Stimulated activated CD4-positive, alpha-beta T cell treated with anti-CD3 and anti-CD28 coated beads, Interleukin-1b, Interleukin-23, amount 100 ng/mL, for 48 hours (primary cell): ENCODE measurements around the gene APBB2.

ENCODE experiments used
- DNase-seq: peaks from one replicate; pipeline ENCODE4 v3.0.0-alpha.2; 2020

The APBB2 gene

DNA sequence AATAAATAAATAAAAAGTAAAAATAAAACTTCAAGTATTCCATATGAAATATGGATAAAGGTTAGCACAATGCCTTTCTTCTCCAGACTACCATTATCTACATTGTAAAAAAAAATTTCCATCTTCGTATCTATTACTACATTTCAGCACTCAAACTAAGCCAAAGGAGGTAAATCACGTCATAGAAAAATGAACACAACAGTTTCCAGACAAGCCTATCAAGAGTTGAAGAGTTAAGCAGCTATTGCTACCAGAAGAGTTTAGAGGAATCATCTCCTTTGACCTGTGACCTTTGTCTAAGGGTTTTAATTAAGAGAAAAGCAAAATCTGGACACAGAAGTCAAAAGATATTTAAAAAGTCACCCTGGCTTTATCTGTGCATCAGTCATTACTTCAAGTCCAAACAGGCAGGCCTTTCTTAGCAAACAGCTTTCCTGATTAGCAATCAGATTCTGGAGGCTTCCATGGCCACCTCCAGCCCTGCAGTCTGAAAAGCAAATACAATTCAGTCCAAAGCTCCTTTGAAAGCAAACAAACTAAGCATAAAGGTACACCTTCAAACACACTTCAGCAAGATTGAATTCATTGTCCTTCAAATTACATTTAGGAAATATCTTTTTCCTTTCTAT is 82.2 kb downstream of the APBB2 start:
- no peak for DNase-seq

DNA sequence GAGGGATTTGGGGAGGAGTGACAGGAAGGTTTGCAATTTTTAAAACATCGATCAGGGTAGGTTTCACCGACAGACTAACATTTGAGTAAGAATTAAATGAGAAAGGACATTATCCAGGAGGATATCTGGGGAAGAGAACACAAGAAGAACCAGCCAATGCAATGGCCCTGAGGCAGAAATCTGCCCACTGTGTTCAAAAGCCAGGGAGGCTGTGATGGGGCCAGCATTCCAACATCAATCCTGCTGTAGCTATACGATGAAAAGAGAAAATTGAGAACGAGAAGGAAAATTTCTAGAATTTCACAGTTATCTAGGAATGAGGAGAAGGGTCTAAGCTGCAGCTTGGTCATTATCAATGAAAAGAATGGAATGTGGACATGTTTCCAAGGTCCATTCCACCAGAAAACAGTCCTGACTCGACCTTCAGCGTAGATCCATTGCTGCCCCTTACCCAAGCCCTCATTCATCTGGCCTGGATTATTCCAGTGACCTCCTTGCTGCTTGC is 84.4 kb downstream of the APBB2 start:
- no peak for DNase-seq

DNA sequence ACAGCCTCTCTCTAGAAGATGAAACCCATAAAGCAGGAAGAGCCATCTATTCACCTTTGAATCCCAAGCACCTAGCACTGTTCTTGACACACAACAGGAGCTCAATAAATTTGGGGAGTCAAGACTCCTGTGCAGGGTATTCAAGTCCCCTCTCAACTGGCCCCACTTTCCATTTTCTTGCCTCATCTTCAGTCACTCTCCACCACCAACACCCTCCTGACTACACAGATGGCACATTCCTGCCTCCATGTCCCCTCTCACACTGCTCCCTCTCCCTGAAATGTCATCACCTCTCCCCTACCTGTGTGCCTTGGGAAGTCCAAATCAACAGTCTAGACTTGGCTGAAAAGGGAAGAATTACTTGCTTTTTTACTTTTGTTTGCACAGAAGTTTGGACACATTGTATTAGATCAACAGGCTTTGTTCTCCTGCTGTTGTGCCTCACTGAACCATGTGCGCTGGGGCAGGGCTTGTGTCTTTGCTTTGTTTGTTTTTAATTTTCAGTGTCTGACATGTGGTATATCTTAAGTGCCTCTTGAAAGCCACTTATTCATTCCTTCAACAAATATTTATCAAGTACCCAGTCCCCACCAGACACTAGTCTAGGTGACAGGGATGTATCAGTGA is 85.1 kb downstream of the APBB2 start:
- DNase-seq, result no peak

DNA sequence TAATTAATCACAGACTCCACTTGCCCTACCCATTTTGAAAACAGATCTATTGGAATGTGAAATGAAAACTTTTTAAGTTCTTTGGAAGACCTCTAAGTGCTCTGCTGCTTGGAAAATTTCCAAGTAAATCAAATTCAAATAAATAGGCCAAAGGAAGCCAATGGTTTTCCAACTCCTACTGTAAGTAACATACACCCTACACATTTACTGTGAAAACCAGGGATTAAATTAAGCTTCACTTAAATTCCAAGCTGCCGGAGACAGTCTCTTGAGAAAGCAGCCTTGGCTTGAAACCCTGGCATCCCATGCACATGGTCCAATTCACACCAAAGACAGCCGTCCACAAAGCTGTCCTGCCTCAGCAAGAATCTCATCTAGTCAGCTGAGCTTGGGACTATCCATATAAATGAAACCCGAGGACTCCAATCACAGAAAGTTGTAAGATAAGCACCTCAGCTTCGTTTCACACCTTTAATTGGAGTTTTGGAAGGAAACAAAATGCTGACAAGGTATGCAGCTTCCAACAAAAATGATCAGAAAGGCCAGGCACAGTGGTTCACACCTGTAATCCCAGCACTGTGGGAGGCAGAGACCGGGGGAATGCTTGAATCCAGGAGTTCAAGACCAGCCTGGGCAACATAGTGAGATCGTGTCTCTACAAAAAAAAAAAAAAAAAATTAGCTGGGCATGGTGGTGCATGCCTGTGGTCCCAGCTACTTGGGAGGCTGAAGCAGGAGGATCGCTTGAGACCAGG is 88.6 kb downstream of the APBB2 start:
- DNase-seq, result no peak

DNA sequence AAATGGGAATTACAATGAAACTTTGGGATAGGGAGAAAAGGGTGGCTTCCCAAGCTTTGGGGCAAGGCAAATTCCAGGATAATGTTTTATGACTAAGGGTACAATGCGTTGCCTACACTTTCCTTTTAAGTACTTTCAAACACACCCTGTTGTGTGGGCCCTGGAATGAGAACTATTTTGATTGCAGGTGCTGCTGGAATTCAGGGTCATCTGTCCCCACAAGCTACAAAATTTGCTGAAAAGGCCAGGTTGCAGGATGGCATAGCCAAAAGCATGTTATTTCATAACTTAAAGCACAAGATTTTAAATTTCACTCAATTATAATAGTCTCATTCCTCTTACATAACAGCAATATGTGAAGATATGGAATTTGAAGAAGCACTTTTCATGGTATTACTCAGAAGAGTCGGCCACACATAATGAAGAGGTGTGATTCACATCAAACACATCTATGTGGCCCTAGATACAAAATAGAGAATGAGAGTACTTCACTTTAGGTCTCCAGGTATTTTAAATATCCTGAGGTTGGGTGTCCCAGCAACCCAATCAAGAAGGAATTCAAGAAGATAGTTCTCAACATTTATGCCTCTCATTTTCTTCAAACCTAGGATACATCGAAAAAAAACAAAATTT is 89.3 kb downstream of the APBB2 start:
- no peak for DNase-seq

DNA sequence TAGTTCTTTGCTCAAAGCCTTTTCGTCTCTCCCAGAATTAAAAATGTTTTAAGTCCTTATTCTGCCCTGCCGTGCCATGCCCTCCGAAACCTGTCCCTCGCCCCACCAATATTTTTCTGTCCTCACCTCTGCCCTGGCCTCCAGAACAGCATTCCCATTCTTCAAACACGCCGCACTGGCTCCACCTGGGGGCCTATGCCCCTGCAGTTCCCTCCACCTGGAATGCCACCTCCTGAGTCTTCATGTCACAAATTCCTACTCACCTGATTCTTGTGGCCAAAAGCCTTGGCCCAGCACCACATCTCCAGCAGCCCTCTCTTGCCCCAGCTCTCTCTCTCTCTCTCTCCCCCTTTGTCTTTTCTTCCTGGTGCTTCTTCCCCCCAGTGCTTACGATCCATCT is 91.6 kb downstream of the APBB2 start:
- no peak for DNase-seq

DNA sequence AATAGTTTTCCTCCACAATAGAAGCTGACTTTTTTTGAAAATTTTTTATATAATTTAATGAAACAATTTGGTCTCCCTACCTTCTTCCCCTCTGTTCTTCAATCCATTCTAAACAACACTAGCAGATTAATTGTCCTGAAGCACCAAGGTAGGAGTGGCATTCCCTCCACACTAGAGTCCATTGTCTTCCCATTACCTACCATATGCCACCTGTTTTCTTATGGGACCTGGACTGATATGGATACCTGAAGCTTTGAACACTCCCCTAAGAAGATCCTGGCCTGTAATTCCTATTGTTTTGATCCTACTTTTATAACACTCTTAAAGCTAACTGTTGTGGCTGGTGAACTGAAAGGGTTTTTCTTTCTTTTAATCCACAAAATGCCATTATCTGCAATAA is 92.0 kb downstream of the APBB2 start:
- no peak for DNase-seq

DNA sequence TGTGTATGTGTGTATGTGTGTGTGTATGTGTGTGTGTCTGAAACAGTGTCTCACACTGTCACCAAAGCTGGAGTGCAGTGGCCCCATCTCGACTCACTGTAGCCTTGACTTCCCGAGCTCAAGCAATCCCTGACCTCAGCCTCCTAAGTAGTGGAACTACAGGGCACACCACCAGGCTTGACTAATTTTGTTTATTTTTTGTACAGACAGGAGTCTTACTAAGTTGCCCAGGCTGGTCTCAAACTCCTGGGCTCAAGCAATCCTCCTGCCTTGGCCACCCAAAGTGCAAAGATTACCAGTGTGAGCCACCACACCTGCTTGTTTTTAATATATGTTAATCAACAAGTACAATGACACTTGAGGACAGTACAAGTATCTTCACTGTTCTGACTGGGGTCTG is 92.4 kb downstream of the APBB2 start:
- DNase-seq, result no peak

DNA sequence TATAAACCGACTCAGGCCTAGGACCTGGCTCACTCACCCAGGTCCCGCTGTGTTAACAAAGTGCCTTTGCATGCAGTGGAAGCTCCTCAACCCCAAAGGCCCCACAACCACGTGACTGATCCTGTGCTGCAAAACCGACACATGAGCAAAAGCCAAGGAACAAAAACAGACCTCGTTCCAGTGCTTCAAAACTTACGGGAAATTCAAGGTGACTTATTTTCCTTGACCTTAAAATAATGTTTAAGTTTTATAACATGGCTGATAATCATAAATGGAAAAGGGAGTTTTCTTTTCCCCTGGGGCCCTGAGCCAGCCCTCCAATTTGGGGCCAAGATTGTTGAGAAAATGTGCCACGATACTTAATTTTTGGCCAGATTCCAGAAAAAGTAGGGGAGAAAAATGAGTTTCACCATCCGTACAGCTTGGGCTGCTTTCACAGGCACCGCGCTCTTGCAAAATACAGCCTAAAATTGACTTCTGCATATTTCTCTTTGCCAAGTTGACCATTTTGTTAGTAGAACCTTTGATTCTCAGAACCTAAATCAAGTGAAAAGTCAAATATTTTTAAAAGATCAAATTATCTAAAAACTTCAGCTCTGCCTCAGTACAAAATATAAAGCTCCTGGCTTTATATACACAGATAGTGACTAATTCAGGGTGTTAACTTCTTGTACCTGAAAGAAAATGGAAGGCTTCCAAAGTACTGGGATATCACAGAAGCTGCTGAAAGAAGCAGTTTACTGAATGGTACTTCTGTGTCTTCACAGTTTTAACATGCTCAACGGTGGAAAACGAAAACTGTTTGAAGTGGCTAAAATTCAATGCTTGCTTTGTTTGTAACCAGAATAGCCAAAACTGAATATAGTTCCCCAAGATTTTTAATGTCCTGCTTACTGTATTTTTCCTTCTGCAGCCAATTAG is 93.8 kb downstream of the APBB2 start:
- no peak for DNase-seq

DNA sequence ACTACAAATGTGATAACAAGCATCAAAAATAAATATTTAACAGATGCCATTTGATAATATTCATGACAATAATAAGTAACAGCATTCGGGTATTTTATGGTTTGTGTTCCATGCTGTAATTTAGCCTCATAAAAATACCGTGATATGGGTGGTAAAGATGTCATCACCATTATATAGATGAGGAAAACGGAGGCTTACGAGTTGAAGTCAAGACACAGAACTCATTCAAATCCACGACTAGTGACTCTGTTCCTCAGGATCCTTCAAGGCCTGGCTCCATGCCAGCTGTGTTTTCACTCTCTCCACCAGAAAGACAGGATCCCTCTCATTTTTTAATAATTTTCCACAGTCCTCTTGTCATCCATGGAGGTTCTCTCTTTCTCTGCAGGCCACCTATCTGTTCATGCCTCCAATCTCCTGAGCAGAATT is 94.5 kb downstream of the APBB2 start:
- DNase-seq, result no peak

DNA sequence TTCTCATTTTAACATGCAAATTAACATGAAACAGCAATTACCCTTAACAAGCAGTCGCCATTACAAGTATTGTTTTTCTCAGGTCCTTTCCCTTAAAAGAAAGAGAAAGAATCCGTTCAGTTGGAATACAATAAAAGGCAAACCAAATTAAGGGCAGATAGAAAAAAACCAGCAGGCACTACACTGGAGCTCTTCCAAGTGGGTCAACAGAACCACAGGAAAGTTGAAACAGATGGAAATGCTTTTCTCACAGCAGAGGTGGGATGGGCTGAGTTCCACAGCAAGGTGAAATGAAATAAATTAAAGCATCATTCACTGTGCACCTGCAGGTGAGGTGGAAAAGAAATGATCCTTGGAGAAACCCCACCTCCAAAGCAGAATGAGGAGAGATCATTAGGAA is 102.6 kb downstream of the APBB2 start:
- DNase-seq, result no peak

DNA sequence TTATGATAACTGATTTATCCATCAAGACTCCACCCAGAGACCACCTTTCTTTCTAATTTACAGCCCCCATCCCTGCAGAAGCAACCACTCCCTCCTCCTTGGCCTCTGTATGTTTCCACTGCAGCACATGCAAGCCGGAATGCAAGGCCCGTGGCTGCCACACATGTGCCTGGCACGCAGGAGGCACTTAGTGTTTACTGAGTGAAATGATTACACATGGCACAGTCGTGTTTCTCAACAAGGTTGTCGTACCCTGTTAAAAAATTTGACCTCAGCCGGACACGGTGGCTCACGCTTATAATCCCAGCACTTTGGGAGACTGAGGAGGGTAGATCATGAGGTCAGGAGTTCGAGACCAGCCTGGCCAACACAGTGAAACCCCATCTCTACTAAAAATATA is 104.3 kb downstream of the APBB2 start:
- no peak for DNase-seq

DNA sequence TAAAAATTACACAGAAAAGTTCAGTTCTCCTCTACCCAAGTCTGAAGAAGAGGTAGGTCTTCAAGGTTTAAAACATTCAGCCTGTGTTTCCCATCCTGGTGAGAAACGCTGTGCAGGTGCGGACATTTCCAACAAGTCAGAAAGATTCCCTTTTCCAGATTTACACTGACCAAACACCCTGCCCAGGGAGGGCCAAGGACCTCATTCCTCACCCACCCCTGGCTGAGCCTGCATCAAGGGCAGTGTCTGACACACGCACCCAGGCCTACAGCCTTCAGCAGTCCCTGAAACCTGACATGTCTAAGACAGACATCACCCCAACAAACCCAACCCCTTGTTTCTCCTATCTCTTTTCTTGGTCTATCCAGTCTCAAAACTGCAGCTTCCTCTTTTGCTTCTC is 105.9 kb downstream of the APBB2 start:
- no peak for DNase-seq

DNA sequence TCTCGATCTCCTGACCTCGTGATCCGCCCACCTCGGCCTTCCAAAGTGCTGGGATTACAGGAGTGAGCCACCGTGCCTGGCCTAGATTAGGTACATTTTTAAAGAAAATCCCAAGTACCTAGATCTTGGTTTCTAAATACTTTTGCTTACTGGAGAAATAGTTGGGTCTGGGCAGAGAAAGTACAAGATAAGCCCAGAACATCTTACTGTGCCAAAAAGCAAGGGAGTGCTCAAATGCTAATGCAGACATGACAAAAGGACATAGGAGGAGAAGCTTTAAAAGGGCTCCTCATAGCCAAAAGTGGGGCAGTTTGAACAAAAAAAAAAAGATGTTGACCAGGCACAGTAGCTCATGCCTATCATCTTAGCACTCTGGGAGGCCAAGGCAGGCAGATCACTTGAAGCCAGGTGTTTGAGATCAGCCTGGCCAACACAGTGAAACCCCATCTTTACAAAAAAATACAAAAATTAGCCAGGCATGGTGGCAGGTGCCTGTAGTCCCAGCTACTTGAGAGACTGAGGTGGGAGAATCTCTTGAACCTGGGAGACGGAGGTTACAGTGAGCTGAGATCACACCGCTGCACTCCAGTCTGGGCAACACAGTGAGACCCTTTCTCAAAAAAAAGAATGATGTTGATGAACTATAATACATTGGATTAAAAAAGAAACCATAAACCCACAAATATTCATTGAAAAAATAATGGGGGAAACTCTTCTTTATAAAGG is 107.5 kb downstream of the APBB2 start:
- DNase-seq, result no peak

DNA sequence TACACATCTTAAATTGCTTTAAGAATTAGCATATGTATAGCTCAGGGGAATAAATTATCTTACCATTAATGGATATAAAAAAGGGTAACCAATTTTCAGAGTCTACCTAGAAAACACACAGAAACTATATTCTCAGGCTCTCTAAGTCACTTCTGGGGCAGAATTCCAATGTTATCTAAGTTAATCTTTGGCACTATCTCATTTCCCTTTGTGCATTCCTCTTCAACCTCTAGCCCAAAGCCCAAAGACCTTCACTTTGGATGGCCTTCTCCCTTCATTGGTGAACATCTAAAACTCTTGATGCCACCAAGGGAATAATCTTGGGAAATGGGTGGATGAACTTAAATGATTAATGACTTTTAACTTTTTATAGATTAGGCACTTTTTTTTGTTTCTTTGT is 108.3 kb downstream of the APBB2 start:
- DNase-seq, result no peak

DNA sequence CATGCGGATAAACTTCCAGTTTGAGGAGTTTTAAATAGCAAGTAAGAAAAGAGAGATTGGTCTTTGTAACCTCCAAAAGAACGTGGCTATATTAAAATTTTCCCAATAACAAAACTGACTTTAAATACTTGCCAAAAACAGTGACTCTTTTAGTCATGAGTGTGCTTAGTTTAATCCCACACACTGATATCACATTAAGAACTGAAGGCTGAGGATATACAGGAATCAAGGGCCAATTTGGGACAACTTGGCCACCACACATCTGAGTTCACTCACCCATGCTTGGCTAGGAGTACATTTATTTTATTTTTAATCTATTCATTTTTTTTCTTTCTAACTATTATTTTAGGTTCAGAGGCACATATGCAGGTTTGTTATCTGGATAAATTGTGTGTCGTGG is 110.2 kb downstream of the APBB2 start:
- DNase-seq, result no peak

DNA sequence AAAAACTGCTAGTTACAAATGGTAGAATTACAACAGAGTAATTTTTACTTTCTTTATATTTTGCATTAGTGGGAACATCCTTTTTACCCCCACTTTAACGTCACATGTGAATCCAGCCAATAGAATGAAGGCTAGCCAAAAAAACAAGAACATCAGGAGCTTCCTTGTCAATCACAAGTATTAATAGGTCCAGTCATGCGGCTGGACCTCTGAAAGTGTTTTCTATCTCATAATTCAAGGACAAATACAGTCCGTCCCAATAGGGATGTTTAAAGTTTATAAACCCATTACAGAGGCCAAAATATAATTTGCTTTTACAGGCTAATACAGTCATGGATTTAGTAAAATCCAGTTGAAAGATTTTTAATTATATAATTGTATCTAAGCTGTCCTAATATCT is 110.7 kb downstream of the APBB2 start:
- DNase-seq, result no peak

DNA sequence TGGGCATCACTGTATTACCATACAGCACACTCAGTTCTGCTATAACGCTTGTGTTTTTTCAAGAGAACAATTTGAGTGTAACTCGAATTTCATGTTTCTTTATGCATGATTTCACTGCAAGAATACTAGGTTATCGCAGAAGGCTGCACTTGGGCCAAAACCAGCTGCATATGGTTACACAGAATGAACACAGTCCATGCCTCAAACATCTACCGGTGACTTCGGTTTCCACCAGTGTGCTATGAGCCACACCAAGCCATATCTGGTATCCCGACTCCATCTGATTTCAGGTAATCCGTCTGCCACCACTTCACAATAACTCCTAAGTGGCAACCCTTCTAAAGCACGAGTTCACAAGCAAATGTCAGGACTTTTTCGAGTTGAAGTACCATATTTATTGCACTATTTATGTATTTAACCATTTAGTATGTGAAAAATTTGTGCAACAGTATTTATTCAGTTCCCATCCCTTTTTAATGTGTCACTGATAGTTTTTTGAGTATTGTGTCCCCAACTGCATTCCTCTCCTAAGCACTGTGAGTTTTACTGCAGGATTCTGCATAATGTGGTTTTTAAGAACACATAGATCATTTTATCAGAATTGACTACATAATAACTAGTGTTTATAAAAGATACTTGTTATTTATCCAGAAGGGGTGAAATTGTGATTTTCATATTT is 111.8 kb downstream of the APBB2 start:
- no peak for DNase-seq

DNA sequence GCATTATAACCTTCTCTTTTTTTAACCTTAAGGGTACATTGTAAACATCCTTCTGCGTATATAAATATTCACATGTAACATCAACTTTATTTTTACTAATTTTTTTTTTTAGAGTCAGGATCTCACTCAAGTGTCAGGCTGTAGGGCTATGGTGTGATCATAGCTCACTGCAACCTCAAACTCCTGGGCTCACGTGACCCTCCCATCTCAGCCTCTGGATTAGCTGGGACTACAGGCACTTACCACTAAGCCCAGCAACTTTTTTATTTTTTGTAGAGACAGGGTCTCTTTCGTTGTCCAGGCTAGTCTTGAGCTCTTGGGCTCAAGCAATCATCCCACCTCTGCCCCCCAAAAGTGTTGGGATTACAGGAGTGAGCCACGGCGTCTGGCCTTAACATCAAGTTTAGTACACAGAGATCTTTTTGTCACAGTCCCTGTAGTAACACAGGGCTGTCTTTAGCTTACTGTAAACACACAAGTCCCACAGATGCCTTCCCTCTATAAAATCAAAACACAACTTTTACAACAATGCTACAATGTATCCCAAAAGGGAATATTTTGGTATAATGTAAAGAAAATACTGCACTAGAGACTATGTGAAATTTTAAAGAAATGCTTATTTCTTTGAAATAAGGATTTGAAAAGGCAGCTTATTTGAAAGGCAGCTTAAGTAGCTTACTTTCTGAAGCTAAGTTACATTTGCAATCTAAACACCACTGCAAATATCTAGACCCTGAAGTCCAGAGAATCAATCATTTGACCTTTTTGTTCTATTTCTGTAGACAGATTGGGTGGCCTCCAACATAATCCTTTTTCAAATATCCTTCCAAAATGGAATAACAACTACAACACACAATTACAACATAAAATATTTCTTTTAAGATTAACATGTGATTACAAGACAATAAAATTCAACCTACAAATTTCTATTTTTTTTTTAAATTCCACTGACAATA is 116.0 kb downstream of the APBB2 start:
- DNase-seq, result no peak

DNA sequence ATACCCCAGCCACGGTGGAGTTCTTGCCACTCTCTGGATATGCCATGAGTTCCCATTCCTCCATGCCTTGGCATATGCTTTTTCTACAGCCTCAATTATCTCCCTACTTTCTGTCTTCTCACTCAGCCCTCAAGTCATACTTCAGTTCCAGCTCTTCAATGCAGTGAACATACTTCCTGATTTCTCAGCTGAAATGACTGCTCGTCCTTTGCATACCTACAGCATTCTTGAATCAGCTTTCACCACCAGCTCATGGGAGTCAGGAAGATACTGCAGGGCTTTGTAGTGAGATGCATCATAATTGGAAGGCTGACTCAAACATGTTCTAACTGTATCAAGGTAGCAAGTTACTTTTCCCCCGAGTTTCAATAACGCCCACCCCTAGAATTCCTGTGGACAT is 118.4 kb downstream of the APBB2 start:
- no peak for DNase-seq
